Dendritic cell treated with granulocyte-macrophage colony-stimulating factor and Interleukin-4, amounts not matched to agents 40 ng/mL and 50 ng/mL, for 4 days (primary cell): Measurements from ENCODE around the gene RNF152.

ENCODE experiments used
- H3K27ac Mint-ChIP-seq: one replicate; pipeline ENCODE4 v1.8.0; 2022; ENCODE audit warnings: mild to moderate bottlenecking, mixed read lengths
- H3K27me3 Mint-ChIP-seq: one replicate; pipeline ENCODE4 v1.8.0; 2022; ENCODE audit warnings: mild to moderate bottlenecking, mixed read lengths
- H3K36me3 Mint-ChIP-seq: one replicate; pipeline ENCODE4 v1.8.0; 2022; ENCODE audit warnings: low read depth, mixed read lengths
- H3K4me1 Mint-ChIP-seq: one replicate; pipeline ENCODE4 v1.8.0; 2022; ENCODE audit warnings: low read depth, mixed read lengths
- H3K4me3 Mint-ChIP-seq: one replicate; pipeline ENCODE4 v1.8.0; 2022; ENCODE audit warnings: mild to moderate bottlenecking, moderate library complexity, mixed read lengths
- H3K9me3 Mint-ChIP-seq: one replicate; pipeline ENCODE4 v1.8.0; 2022; ENCODE audit warnings: mixed read lengths
- intact Hi-C: fragments of 100-400 bp; cut with micrococcal nuclease; formaldehyde crosslinking; loops from one replicate; pipeline ENCODE4 v1.15.0; 2022

RNF152 gene

DNA sequence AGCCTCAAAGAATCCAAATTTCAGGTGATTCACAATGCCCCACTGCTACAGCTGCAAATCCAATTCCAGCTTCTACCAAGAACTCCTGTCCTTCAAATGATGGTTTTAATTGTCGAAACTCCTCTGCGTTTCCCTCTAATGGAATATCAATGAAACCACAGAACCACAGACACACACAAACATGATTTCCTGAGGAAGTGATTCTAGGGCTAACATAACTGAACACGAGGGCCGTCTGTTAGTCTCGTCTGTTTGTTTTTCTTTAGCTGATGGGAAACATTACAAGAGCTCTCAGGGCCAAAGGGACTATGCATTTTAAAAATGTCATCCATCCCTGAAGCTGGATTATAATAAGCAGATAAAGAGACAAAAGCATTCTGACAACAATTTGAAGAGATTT is 59.4 kb downstream of the RNF152 start:
- H3K36me3 Mint-ChIP-seq, result no peaks in the 10 kb centered on the region
- peaks cover 14% of the 10 kb centered on the region for H3K4me1 Mint-ChIP-seq
- H3K27me3 Mint-ChIP-seq, result peaks cover 77% of the 10 kb centered on the region

DNA sequence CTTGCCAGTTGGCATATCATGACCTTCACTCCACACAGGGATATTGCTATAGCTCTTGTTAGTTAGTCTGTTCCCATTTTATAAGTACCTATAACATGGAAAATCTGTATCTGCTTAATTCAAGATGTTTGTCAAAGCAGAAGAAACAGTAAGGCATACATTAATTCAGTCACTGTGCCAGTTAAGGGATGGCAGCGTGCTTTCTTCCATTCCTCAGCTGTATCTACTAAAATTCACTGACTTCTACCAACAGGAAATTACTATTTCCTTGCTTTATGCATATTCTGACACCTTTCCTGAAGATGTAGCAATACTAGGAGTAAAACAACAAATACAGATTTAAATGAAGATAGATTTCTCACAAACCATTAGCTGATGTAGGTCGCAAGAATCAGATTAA is 59.9 kb downstream of the RNF152 start:
- H3K36me3 Mint-ChIP-seq, result no peaks in the 10 kb centered on the region
- no peak overlapping the region for H3K4me3 Mint-ChIP-seq
- H3K27ac Mint-ChIP-seq, result no peak overlapping the region
- H3K4me1 Mint-ChIP-seq, result peaks cover 14% of the 10 kb centered on the region
- no peaks in the 10 kb centered on the region for H3K9me3 Mint-ChIP-seq
- peaks cover 77% of the 10 kb centered on the region for H3K27me3 Mint-ChIP-seq
- intact Hi-C loops, result loop anchor here (10.0 kb wide), 1 partner anchor 48 kb away; no protein-coding TSS in a partner anchor

More for the DNA sequence above, 59.4 kb downstream of the RNF152 start:
- Mint-ChIP-seq H3K9me3 (no peaks in the 10 kb centered on the region), H3K4me3 (no peak overlapping the region), H3K27ac (no peak overlapping the region)
- intact Hi-C loops, result loop anchor here (10.0 kb wide), 1 partner anchor 49 kb away; no protein-coding TSS in a partner anchor

- Mint-ChIP-seq H3K27ac (no peak overlapping the region), H3K27me3 (peaks cover 72% of the 10 kb centered on the region), H3K36me3 (no peaks in the 10 kb centered on the region), H3K4me1 (peaks cover 14% of the 10 kb centered on the region), H3K9me3 (no peaks in the 10 kb centered on the region), H3K4me3 (no peak overlapping the region)
- intact Hi-C loops, result loop anchor here (10.0 kb wide), 1 partner anchor 46 kb away; no protein-coding TSS in a partner anchor
These were observed 61.7 kb downstream of the RNF152 start for GRCh38 chr18:61831071-61831470.

DNA sequence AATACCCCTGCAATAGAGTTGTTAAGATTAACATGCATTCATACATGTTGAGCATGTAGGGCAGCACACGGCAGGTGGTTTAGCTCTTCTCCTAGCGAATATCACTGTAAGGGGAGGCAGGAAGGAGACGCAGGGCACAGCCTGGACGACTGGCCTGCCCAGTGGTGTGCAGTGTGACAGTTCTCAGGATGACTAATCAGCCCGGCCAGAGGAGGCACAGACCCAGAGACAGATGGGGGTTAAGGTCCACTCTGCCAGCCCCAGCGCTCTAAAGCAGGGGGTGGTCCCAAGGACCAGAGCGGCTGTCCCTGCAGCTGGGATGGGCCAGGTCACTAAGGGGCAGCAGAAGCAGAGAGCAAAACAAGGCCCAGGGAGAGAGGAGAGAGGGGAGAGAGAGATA is 63.7 kb downstream of the RNF152 start:
- H3K4me3 Mint-ChIP-seq, result no peak overlapping the region

DNA sequence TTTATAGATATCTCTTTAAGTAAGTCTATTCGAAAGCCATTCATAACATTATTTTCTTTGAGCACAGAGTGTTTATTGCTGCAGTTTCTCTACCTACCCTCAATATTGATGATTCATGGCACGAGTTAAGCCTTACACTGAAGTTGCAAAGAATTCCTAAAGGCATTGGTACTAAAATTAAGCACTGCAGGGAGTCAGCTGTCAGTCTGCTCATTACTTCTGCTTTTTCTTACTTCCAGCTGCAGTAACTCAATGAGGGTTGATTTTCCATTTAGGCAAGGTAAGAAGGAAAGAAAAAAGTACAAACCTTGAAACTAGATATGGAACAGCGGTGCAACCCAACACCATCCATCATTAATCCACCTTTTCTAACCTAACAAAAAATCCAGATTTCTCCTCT is 65.2 kb downstream of the RNF152 start:
- H3K9me3 Mint-ChIP-seq, result no peaks in the 10 kb centered on the region
- intact Hi-C loops, result loop anchor here (10.0 kb wide), 1 partner anchor 103 kb away; no protein-coding TSS in a partner anchor
- H3K4me1 Mint-ChIP-seq, result no peaks in the 10 kb centered on the region
- H3K4me3 Mint-ChIP-seq, result no peak overlapping the region
- H3K27ac Mint-ChIP-seq, result no peak overlapping the region
- H3K36me3 Mint-ChIP-seq, result no peaks in the 10 kb centered on the region
- peaks cover 76% of the 10 kb centered on the region for H3K27me3 Mint-ChIP-seq

More for the DNA sequence above, 63.7 kb downstream of the RNF152 start:
- peaks cover 14% of the 10 kb centered on the region for H3K4me1 Mint-ChIP-seq
- no peaks in the 10 kb centered on the region for H3K9me3 Mint-ChIP-seq
- no peak overlapping the region for H3K27ac Mint-ChIP-seq
- intact Hi-C loops, result loop anchor here (10.0 kb wide), 1 partner anchor 104 kb away; no protein-coding TSS in a partner anchor
- H3K27me3 Mint-ChIP-seq, result peaks cover 73% of the 10 kb centered on the region
- H3K36me3 Mint-ChIP-seq, result no peaks in the 10 kb centered on the region

DNA sequence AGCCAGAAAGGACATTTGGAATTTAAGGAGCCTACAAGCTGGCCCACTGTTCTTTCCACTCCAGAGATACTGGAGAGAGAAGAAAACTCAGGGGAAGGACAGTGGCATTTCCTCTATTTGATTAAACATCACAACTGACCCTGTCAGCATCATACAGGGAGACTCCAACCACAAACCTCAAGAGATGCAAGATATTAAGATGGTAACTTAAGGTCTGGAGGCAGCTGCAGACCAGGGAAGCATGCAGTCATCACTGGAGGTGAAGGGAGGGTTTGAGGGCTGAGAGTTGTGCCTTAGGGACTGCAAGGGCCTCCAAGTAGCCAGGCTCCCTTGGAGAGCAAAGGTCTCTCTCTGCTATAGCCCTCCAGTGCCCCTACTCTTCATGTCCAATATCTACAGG is 67.4 kb downstream of the RNF152 start:
- Mint-ChIP-seq H3K9me3 (no peaks in the 10 kb centered on the region), H3K36me3 (no peaks in the 10 kb centered on the region), H3K27ac (no peak overlapping the region), H3K4me1 (no peaks in the 10 kb centered on the region), H3K4me3 (no peak overlapping the region), H3K27me3 (peaks cover 66% of the 10 kb centered on the region)
- intact Hi-C loops, result loop anchor here (10.0 kb wide), 1 partner anchor 101 kb away; no protein-coding TSS in a partner anchor

DNA sequence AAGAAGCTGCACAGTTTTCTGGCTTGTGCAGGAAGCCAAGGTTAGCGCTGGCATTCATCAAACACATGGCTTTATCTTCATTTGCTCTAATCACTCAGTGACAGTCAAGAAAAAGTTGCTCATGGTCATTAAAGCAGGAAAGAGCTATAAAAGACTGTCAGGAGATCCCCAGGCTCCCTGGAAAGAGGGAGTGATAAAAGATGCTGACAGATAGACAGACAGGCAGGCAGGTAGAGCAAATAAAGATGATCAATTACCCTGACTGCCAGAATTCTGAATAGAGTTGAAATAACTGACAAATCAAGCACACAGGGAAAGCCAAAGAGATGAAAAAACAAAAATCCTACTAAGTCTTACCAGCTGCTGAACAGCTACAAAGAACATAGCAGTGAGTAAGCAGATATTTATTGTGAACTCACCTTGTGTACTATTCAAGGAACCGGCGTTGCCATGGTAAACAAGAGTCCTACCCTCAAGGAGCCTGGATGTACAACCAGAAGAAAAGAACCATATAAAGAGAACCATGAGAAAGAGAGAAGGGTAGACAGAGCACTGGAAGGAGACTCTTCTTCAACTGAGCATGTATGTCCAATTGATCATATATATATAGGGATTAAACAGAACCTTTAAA is 68.0 kb downstream of the RNF152 start:
- Mint-ChIP-seq H3K4me1 (no peaks in the 10 kb centered on the region), H3K9me3 (no peaks in the 10 kb centered on the region), H3K36me3 (no peaks in the 10 kb centered on the region), H3K4me3 (no peak overlapping the region), H3K27ac (no peak overlapping the region), H3K27me3 (peaks cover 62% of the 10 kb centered on the region)
- intact Hi-C loops, result loop anchor here (10.0 kb wide), 1 partner anchor 100 kb away; no protein-coding TSS in a partner anchor

GRCh38 chr18:61823595-61823994 is 69.2 kb downstream of the RNF152 start:
- Mint-ChIP-seq H3K4me3 (no peak overlapping the region), H3K9me3 (no peaks in the 10 kb centered on the region), H3K36me3 (no peaks in the 10 kb centered on the region), H3K4me1 (no peaks in the 10 kb centered on the region), H3K27ac (no peak overlapping the region), H3K27me3 (peaks cover 52% of the 10 kb centered on the region)
- intact Hi-C loops, result loop anchor here (10.0 kb wide), 1 partner anchor 99 kb away; no protein-coding TSS in a partner anchor

- intact Hi-C loops, result loop anchor here (10.0 kb wide), 1 partner anchor 98 kb away; no protein-coding TSS in a partner anchor
- Mint-ChIP-seq H3K4me1 (no peaks in the 10 kb centered on the region), H3K36me3 (no peaks in the 10 kb centered on the region), H3K4me3 (no peak overlapping the region), H3K27me3 (peaks cover 47% of the 10 kb centered on the region), H3K9me3 (no peaks in the 10 kb centered on the region), H3K27ac (no peak overlapping the region)
These were observed 69.9 kb downstream of the RNF152 start for GRCh38 chr18:61822879-61823278.

- peaks cover 45% of the 10 kb centered on the region for H3K27me3 Mint-ChIP-seq
- intact Hi-C loops, result loop anchor here (10.0 kb wide), 1 partner anchor 97 kb away; no protein-coding TSS in a partner anchor
These were observed 71.1 kb downstream of the RNF152 start for GRCh38 chr18:61821748-61822147.

DNA sequence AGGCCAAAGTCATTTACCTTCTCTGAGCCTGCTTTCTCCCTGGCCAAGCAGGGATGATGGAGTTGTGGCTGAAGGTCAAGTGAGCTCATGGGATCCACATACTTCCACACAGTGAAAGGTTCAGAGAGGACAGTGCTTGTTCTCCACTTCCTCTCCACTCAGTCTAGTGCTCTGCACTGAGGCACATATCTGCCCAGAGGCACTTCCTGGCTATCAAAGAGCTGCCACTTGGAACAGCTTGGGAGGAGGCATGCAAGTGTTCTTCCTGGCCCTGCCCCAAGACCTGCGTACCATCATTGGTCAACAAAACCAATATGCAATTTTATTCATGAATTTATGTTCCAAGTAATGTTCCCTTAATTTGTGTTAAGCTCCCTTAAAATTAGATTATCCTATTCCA is 71.9 kb downstream of the RNF152 start:
- Mint-ChIP-seq H3K4me1 (no peaks in the 10 kb centered on the region), H3K9me3 (no peaks in the 10 kb centered on the region), H3K4me3 (no peak overlapping the region), H3K27me3 (peaks cover 38% of the 10 kb centered on the region), H3K36me3 (no peaks in the 10 kb centered on the region), H3K27ac (no peak overlapping the region)
- intact Hi-C loops, result loop anchor here (10.0 kb wide), 1 partner anchor 96 kb away; no protein-coding TSS in a partner anchor

More at GRCh38 chr18:61821748-61822147, 71.1 kb downstream of the RNF152 start:
- H3K36me3 Mint-ChIP-seq, result no peaks in the 10 kb centered on the region
- no peak overlapping the region for H3K27ac Mint-ChIP-seq
- no peaks in the 10 kb centered on the region for H3K9me3 Mint-ChIP-seq
- H3K4me3 Mint-ChIP-seq, result no peak overlapping the region
- no peaks in the 10 kb centered on the region for H3K4me1 Mint-ChIP-seq

- no peaks in the 10 kb centered on the region for H3K4me1 Mint-ChIP-seq
- H3K4me3 Mint-ChIP-seq, result no peak overlapping the region
- peaks cover 22% of the 10 kb centered on the region for H3K27me3 Mint-ChIP-seq
- no peak overlapping the region for H3K27ac Mint-ChIP-seq
- H3K9me3 Mint-ChIP-seq, result no peaks in the 10 kb centered on the region
- intact Hi-C loops, result no loop called here
- no peaks in the 10 kb centered on the region for H3K36me3 Mint-ChIP-seq
These were observed 75.7 kb downstream of the RNF152 start for GRCh38 chr18:61817086-61817485.

DNA sequence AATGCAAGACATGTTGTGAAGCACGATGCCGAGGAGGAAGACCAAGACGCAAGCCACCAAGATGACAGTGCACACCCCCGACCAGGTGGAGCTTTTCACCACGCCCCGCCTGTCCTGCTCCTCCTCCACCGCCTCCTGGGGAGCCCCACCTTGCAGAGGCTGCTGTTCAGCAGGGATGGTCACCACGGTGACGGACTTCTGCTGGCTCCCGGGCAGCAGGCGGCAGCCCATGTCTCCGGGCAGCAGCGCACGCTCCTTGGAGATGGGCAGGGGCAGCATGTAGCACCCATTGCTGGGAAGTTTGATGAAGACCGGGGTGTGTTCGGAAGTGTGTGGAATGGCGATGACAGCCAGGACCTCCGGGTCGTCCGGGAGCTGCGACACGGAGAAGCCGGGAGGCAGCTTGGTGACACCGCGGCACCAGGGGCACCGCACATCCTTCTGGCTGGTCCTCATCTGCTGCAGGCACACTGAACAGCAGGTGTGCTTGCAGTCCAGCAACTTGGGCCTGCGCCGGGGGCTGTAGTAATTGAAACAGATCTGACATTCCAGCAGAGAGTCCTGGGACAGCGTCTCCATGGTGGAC is 76.8 kb downstream of the RNF152 start:
- Mint-ChIP-seq H3K4me3 (no peak overlapping the region), H3K4me1 (no peaks in the 10 kb centered on the region), H3K9me3 (no peaks in the 10 kb centered on the region), H3K36me3 (no peaks in the 10 kb centered on the region), H3K27me3 (peaks cover 22% of the 10 kb centered on the region), H3K27ac (no peak overlapping the region)
- intact Hi-C loops, result no loop called here

DNA sequence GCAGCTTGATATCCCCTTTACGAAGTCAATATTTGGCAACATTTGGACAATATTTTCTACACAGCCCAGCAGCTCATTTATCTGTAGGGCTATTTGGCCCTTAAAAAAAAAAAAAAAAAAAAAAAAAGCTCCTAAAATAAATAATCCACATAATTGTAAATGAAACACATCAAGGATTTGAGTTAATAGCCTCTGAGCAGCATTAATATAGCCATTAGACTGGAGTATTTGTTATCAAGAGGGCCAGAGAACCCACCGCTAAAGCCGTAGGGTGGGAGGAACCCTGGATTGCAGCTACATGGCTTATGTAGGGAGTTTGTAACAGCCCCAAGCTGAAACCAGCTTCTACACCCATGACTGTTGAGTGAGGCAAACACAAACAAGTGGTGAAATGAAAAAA is 84.5 kb downstream of the RNF152 start:
- Mint-ChIP-seq H3K27me3 (peaks cover 2% of the 10 kb centered on the region), H3K27ac (no peak overlapping the region), H3K4me1 (peaks cover 8% of the 10 kb centered on the region), H3K4me3 (no peak overlapping the region), H3K9me3 (no peaks in the 10 kb centered on the region), H3K36me3 (no peaks in the 10 kb centered on the region)
- intact Hi-C loops, result no loop called here
